Measurements from ENCODE around the gene PAQR4.

PAQR4 gene

GRCh38 chr16:2981177-2981898 is 12.2 kb downstream of the PAQR4 start:
- peaks cover 0 to 24% of the 10 kb centered on the region in 2 donors for H3K36me3 ChIP-seq (replicated peaks in 1 of 2; ENCODE audit: control insufficient read depth in 2 of 2, insufficient read depth in 2 of 2, low read length in 2 of 2)
- peak overlapping the region; percentile 81 for H2BK15ac ChIP-seq (ENCODE audit: low read length)
- no peak overlapping the region for H4K91ac ChIP-seq (ENCODE audit: low read depth, low read length, poor library complexity)
- peak overlapping the region; percentile 96 for H2AK5ac ChIP-seq (ENCODE audit: low read depth, low read length)
- H3K79me1 ChIP-seq (ENCODE audit: low read depth, low read length): peaks cover 9% of the 10 kb centered on the region
- peak overlapping the region; percentile 78 for H2AFZ ChIP-seq (ENCODE audit: low read length)
- peak overlapping the region; percentile 44 for H2BK120ac ChIP-seq (ENCODE audit: low read depth, low read length)
- H3K27me3 ChIP-seq (ENCODE audit: control insufficient read depth in 3 of 3, insufficient read depth in 3 of 3, low read depth in 1 of 3, low read length in 3 of 3): peaks cover 0 to 20% (median 0%) of the 10 kb centered on the region in 3 experiments
- peak overlapping the region; percentile 81 for H3K27ac ChIP-seq (replicated peaks; ENCODE audit: low read length)
- H4K8ac ChIP-seq (ENCODE audit: low read depth, low read length): no peak overlapping the region
- H3K4ac ChIP-seq (ENCODE audit: low read length): no peak overlapping the region
- no peak overlapping the region for H3K14ac ChIP-seq (ENCODE audit: low read length)
- H2BK12ac ChIP-seq (ENCODE audit: low read length): peak overlapping the region; percentile 41
- H2BK5ac ChIP-seq (ENCODE audit: low read length): peak overlapping the region; percentile 90
- no CpG with 5 or more reads among the region's 33 CpGs for WGBS, 2 donors (ENCODE audit: extremely low coverage in 2 of 2, insufficient read length in 2 of 2, insufficient replicate concordance in 1 of 2)
- DNase-seq (ENCODE audit: low spot score): no peak
- H3K23ac ChIP-seq (ENCODE audit: low read depth, low read length, poor library complexity): peak overlapping the region; percentile 43
- no peak overlapping the region for H3K9ac ChIP-seq (ENCODE audit: low read depth, low read length, poor library complexity)
- H3K4me3 ChIP-seq (ENCODE audit: low read length in 2 of 2): peak overlapping the region in 1 of 2 donors; percentile 87
- peaks cover 14 to 20% of the 10 kb centered on the region in 2 donors for H3K4me1 ChIP-seq (ENCODE audit: control insufficient read depth in 2 of 2, insufficient read depth in 1 of 2, low read depth in 1 of 2, low read length in 2 of 2)
- H3K18ac ChIP-seq (ENCODE audit: low read length): no peak overlapping the region
- peak overlapping the region; percentile 49 for H3K4me2 ChIP-seq (ENCODE audit: insufficient read depth, low read length, poor library complexity, severe bottlenecking)
- H3K9me3 ChIP-seq (replicated peaks in 1 of 2; ENCODE audit: control insufficient read depth in 2 of 2, insufficient read depth in 1 of 2, low read depth in 1 of 2, low read length in 2 of 2): no peaks in the 10 kb centered on the region

DNA sequence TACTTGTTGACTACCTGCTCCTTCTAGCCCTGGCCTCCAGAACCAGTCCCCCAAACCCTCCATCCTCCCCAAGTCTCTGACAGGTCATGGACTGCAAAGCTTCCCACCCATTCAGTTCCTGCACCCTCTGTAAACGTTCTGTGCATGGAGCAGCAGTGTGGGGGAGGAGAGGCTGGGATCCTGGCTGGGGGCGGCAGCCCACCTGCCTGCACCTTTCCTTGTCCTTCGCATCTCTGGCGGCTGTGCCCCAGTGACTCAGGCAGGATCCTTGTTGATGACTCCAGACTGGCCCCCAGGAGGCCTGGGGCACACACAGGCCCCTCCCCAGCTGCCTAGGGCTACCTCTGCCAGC is 12.7 kb downstream of the PAQR4 start:
- H3K4me2 ChIP-seq (ENCODE audit: insufficient read depth, low read length, poor library complexity, severe bottlenecking): peak overlapping the region; percentile 49
- H3K9me3 ChIP-seq (replicated peaks in 1 of 2; ENCODE audit: control insufficient read depth in 2 of 2, insufficient read depth in 1 of 2, low read depth in 1 of 2, low read length in 2 of 2): no peaks in the 10 kb centered on the region
- H3K23ac ChIP-seq (ENCODE audit: low read depth, low read length, poor library complexity): peak overlapping the region; percentile 37
- H3K27ac ChIP-seq (replicated peaks; ENCODE audit: low read length): peak overlapping the region; percentile 81
- peak overlapping the region; percentile 44 for H2BK120ac ChIP-seq (ENCODE audit: low read depth, low read length)
- H2AK5ac ChIP-seq (ENCODE audit: low read depth, low read length): peak overlapping the region; percentile 83
- H2BK12ac ChIP-seq (ENCODE audit: low read length): peak overlapping the region; percentile 47
- H3K36me3 ChIP-seq (replicated peaks in 1 of 2; ENCODE audit: control insufficient read depth in 2 of 2, insufficient read depth in 2 of 2, low read length in 2 of 2): peaks cover 0 to 19% of the 10 kb centered on the region in 2 donors
- H3K79me1 ChIP-seq (ENCODE audit: low read depth, low read length): peaks cover 9% of the 10 kb centered on the region
- H3K27me3 ChIP-seq (ENCODE audit: control insufficient read depth in 3 of 3, insufficient read depth in 3 of 3, low read depth in 1 of 3, low read length in 3 of 3): peaks cover 0 to 26% (median 0%) of the 10 kb centered on the region in 3 experiments
- peak overlapping the region in 1 of 2 donors; percentile 87 for H3K4me3 ChIP-seq (ENCODE audit: low read length in 2 of 2)
- H2BK15ac ChIP-seq (ENCODE audit: low read length): peak overlapping the region; percentile 35
- no peak for DNase-seq (ENCODE audit: low spot score)
- H2AFZ ChIP-seq (ENCODE audit: low read length): peak overlapping the region; percentile 78
- H3K18ac ChIP-seq (ENCODE audit: low read length): peak overlapping the region; percentile 94
- H3K4ac ChIP-seq (ENCODE audit: low read length): no peak overlapping the region
- H3K4me1 ChIP-seq (ENCODE audit: control insufficient read depth in 2 of 2, insufficient read depth in 1 of 2, low read depth in 1 of 2, low read length in 2 of 2): peaks cover 14 to 20% of the 10 kb centered on the region in 2 donors
- no peak overlapping the region for H4K8ac ChIP-seq (ENCODE audit: low read depth, low read length)
- no peak overlapping the region for H3K9ac ChIP-seq (ENCODE audit: low read depth, low read length, poor library complexity)
- H4K91ac ChIP-seq (ENCODE audit: low read depth, low read length, poor library complexity): no peak overlapping the region
- WGBS, 2 donors (ENCODE audit: extremely low coverage in 2 of 2, insufficient read length in 2 of 2, insufficient replicate concordance in 1 of 2): no CpG with 5 or more reads among the region's 4 CpGs
- H3K14ac ChIP-seq (ENCODE audit: low read length): no peak overlapping the region
- peak overlapping the region; percentile 71 for H2BK5ac ChIP-seq (ENCODE audit: low read length)

GRCh38 chr16:2982402-2982801 is 13.3 kb downstream of the PAQR4 start:
- no peak for DNase-seq (ENCODE audit: low spot score)
- peaks cover 14 to 20% of the 10 kb centered on the region in 2 donors for H3K4me1 ChIP-seq (ENCODE audit: control insufficient read depth in 2 of 2, insufficient read depth in 1 of 2, low read depth in 1 of 2, low read length in 2 of 2)
- no peak overlapping the region for H3K9ac ChIP-seq (ENCODE audit: low read depth, low read length, poor library complexity)
- no peak overlapping the region for H2AK5ac ChIP-seq (ENCODE audit: low read depth, low read length)
- H3K9me3 ChIP-seq (replicated peaks in 1 of 2; ENCODE audit: control insufficient read depth in 2 of 2, insufficient read depth in 1 of 2, low read depth in 1 of 2, low read length in 2 of 2): no peaks in the 10 kb centered on the region
- H2BK12ac ChIP-seq (ENCODE audit: low read length): no peak overlapping the region
- no peak overlapping the region for H3K27ac ChIP-seq (replicated peaks; ENCODE audit: low read length)
- no peak overlapping the region for H3K18ac ChIP-seq (ENCODE audit: low read length)
- H3K14ac ChIP-seq (ENCODE audit: low read length): no peak overlapping the region
- H3K79me1 ChIP-seq (ENCODE audit: low read depth, low read length): peaks cover 9% of the 10 kb centered on the region
- H2BK15ac ChIP-seq (ENCODE audit: low read length): no peak overlapping the region
- H2AFZ ChIP-seq (ENCODE audit: low read length): no peak overlapping the region
- no peak overlapping the region for H3K4me2 ChIP-seq (ENCODE audit: insufficient read depth, low read length, poor library complexity, severe bottlenecking)
- H3K23ac ChIP-seq (ENCODE audit: low read depth, low read length, poor library complexity): no peak overlapping the region
- peaks cover 0 to 14% of the 10 kb centered on the region in 2 donors for H3K36me3 ChIP-seq (replicated peaks in 1 of 2; ENCODE audit: control insufficient read depth in 2 of 2, insufficient read depth in 2 of 2, low read length in 2 of 2)
- no peak overlapping the region for H3K4ac ChIP-seq (ENCODE audit: low read length)
- 100% methylated on average over 1 of the region's 5 CpGs; no CpG with 5 or more reads in 1 of the 2 donors for whole genome bisulfite sequencing, 2 donors (ENCODE audit: extremely low coverage in 2 of 2, insufficient read length in 2 of 2, insufficient replicate concordance in 1 of 2)
- no peak overlapping the region for H2BK5ac ChIP-seq (ENCODE audit: low read length)
- no peak overlapping the region for H4K8ac ChIP-seq (ENCODE audit: low read depth, low read length)
- no peak overlapping the region for H2BK120ac ChIP-seq (ENCODE audit: low read depth, low read length)
- peaks cover 0 to 31% (median 0%) of the 10 kb centered on the region in 3 experiments for H3K27me3 ChIP-seq (ENCODE audit: control insufficient read depth in 3 of 3, insufficient read depth in 3 of 3, low read depth in 1 of 3, low read length in 3 of 3)
- no peak overlapping the region for H4K91ac ChIP-seq (ENCODE audit: low read depth, low read length, poor library complexity)
- H3K4me3 ChIP-seq (ENCODE audit: low read length in 2 of 2): no peak overlapping the region

GRCh38 chr16:2983706-2984136 is 14.6 kb downstream of the PAQR4 start:
- H3K4ac ChIP-seq (ENCODE audit: low read length): no peak overlapping the region
- peaks cover 0 to 4% of the 10 kb centered on the region in 2 donors for H3K36me3 ChIP-seq (replicated peaks in 1 of 2; ENCODE audit: control insufficient read depth in 2 of 2, insufficient read depth in 2 of 2, low read length in 2 of 2)
- no peak overlapping the region for H3K23ac ChIP-seq (ENCODE audit: low read depth, low read length, poor library complexity)
- peaks cover 0 to 44% (median 0%) of the 10 kb centered on the region in 3 experiments for H3K27me3 ChIP-seq (ENCODE audit: control insufficient read depth in 3 of 3, insufficient read depth in 3 of 3, low read depth in 1 of 3, low read length in 3 of 3)
- H2AK5ac ChIP-seq (ENCODE audit: low read depth, low read length): no peak overlapping the region
- no peak overlapping the region for H2BK15ac ChIP-seq (ENCODE audit: low read length)
- no peak overlapping the region for H2BK120ac ChIP-seq (ENCODE audit: low read depth, low read length)
- no peak overlapping the region for H4K91ac ChIP-seq (ENCODE audit: low read depth, low read length, poor library complexity)
- H2BK5ac ChIP-seq (ENCODE audit: low read length): no peak overlapping the region
- no peak overlapping the region for H4K8ac ChIP-seq (ENCODE audit: low read depth, low read length)
- peak overlapping the region; percentile 25 for H3K4me2 ChIP-seq (ENCODE audit: insufficient read depth, low read length, poor library complexity, severe bottlenecking)
- H3K27ac ChIP-seq (replicated peaks; ENCODE audit: low read length): no peak overlapping the region
- H2BK12ac ChIP-seq (ENCODE audit: low read length): no peak overlapping the region
- H3K9me3 ChIP-seq (replicated peaks in 1 of 2; ENCODE audit: control insufficient read depth in 2 of 2, insufficient read depth in 1 of 2, low read depth in 1 of 2, low read length in 2 of 2): no peaks in the 10 kb centered on the region
- WGBS, 2 donors (ENCODE audit: extremely low coverage in 2 of 2, insufficient read length in 2 of 2, insufficient replicate concordance in 1 of 2): no CpG with 5 or more reads among the region's 42 CpGs
- H3K79me1 ChIP-seq (ENCODE audit: low read depth, low read length): peaks cover 6% of the 10 kb centered on the region
- H3K18ac ChIP-seq (ENCODE audit: low read length): no peak overlapping the region
- DNase-seq (ENCODE audit: low spot score): peak; percentile 79
- no peak overlapping the region for H3K4me3 ChIP-seq (ENCODE audit: low read length in 2 of 2)
- H3K9ac ChIP-seq (ENCODE audit: low read depth, low read length, poor library complexity): peak overlapping the region; percentile 44
- H3K4me1 ChIP-seq (ENCODE audit: control insufficient read depth in 2 of 2, insufficient read depth in 1 of 2, low read depth in 1 of 2, low read length in 2 of 2): peaks cover 14 to 22% of the 10 kb centered on the region in 2 donors
- H2AFZ ChIP-seq (ENCODE audit: low read length): peak overlapping the region; percentile 81
- no peak overlapping the region for H3K14ac ChIP-seq (ENCODE audit: low read length)
